ENCODE data around the gene CELSR1.

- TF ChIP-seq CTCF (IDR thresholded peaks at IDR 0.05) (no peak), POLR2A (IDR thresholded peaks at IDR 0.05) (no peak)
Observed at GRCh38 chr22:46447906-46448305, 89.5 kb downstream of the CELSR1 start.
